HG03103 (cell line): ENCODE data around the gene CD40.
"Not testable (repeated sequence)": the region's sequence is repeated elsewhere in the genome, so short reads cannot be mapped to it uniquely, and the experiment has no call there.

Source experiments
- ATAC-seq: cut with Tn5 transposase; IDR thresholded peaks from one replicate; pipeline ENCODE4 v1.9.1; 2021; ENCODE audit warnings: low read depth; ENCODE audit not compliant: unreplicated experiment

CD40 gene

DNA sequence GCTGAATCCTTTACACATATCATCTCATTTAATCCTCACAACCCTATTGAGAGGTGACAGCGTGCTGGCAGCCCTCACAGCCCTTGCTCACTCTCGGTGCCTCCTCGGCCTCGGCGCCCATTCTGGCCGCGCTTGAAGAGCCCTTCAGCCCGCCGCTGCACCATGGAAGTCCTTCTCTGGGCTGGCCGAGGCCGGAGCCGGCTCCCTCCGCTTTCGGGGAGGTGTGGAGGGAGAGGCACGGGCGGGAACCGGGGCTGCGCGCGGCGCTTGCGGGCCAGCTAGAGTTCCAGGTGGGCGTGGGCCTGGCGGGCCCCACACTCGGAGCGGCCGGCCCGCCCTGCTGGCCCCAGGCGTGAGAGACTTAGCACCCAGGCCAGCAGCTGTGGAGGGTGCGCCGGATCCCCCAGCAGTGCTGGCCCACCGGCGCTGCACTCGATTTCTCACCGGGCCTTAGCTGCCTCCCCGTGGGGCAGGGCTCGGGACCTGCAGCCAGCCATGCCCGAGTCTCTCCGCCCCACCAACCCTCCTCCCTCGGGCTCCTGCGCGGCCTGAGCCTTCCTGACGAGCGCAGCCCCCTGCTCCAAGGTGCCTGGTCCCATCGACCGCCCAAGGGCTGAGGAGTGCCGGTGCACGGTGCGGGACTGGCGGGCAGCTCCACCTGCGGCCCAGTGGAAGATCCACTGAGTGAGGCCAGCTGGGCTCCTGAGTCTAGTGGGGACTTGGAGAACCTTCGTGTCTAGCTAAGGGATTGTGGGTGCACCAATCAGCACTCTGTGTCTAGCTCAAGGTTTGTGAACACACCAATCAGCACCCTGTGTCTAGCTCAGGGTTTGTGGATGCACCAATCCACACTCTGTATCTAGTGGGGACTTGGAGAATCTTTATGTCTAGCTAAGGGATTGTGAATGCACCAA is 26.2 kb upstream of the CD40 start:
- not testable (repeated sequence) for ATAC-seq

DNA sequence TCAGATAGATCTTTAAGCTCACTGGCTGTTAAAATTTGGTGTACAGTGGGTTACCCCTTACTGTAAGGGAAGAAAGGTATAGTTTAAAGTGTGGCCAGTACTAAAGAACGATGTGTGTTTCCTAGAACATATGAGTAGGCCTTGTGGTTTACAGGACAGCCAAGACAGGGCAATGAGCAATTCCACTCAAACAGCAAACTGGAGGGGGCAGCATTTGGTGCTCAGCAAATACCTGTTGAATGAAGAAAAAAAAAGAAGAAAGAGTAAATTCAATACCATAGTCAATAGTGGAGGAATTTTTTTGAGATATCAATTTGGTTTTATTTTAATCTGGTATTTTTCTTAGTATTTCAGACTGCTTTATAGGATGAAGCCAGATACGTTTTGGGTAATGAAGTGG is 24.6 kb upstream of the CD40 start:
- ATAC-seq, result no peak

DNA sequence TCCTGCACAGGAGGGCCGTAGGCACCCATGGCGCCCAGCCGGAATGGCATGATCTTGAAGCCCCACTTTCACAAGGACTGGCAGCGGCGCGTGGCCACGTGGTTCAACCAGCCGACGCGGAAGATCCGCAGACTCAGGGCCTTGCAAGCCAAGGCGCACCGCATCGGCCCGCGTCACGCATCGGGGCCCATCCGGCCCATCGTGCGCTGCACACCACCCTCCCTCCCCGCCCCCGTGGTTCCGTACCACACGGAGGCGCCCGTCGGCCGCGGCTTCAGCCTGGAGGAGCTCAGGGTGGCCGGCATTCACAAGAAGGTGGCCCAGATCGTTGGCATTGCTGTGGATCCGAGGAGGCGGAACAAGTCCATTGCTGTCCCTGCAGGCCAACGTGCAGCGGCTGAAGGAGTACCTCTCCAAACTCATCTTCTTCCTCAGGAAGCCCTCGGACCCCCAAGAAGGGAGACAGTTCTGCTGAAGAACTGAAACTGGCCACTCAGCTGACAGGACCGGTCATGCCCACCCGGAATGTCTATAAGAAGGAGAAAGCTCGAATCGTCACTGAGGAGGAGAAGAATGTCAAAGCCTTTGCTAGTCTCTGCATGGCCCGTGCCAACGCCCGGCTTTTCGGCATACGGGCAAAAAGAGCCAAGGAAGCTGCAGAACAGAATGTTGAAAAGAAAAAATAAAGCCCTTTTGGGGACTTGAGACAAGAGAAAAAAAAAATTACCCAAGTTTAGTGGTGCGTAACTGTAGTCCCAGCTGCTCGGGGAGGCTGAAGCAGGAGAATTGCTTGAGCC is 18.4 kb upstream of the CD40 start:
- ATAC-seq, result no peak

DNA sequence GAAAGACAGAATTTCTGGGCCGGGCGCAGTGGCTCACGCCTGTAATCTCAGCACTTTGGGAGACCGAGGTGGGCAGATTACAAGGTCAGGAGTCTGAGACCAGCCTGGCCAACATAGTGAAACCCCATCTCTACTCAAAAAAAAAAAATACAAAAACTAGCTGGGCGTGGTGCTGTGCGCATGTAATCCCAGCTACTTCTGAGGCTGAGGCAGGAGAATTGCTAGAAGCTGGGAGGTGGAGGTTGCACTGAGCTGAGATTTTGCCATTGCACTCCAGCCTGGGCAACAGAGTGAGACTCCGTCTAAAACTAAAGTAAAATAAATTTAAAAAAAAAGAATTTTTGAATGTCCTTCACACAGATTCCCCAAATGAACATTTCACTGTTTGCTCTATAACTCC is 17.7 kb upstream of the CD40 start:
- ATAC-seq, result not testable (repeated sequence)

DNA sequence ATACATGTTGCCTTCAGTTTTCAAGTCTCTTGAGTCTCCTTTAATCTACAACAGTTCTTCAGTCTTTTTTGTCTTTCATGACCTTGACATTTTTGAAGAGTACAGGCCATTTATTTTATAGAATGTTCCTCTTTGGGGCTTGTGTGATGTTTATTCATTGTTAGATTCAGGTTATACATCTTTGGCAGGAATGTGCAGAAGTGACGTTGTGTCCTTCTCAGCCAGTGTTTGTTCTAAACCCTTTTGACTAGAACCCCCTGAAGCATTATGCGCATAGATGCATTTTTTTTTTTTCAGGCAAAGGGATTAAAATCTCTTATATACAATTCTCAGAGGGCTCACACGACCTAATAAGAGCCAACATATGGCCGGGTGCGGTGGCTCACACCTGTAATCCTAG is 17.1 kb upstream of the CD40 start:
- ATAC-seq, result no peak

DNA sequence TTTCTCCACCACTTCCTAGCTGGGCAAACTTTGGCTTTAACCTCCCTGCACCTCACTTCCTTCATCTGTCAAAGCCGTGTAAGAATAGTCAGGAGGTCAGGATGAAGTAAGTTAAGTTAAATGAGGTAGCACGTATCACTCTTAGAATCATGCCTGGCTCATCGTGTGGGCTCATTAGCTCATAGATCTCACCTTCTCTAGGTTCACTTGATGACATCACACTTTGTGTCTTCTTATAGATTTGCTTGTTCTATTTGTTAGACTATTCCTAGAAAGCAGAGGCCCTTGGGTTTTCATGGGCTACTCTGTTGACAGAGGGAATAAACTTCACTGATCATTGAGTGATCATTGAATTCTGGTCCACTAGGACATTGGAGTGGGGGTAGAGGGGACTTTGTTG is 16.2 kb upstream of the CD40 start:
- no peak for ATAC-seq

DNA sequence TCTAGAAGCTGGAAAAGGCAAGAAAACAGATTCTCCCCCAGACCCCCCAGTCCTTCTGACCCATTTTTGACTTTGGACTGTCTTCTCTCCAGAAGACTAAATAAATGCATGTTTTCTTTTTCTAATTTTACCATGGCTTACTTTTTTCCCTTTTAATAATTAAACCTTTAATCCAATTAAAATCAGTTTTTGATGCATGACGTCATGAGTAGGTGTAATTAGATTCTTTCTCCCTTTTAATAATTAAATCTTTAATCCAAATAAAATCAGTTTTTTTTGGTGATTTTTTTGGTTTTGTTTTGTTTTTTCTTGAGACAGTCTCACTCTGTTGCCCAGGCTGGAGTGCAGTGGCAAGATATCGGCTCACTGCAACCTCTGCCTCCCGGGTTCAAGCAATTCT is 15.2 kb upstream of the CD40 start:
- no peak for ATAC-seq

DNA sequence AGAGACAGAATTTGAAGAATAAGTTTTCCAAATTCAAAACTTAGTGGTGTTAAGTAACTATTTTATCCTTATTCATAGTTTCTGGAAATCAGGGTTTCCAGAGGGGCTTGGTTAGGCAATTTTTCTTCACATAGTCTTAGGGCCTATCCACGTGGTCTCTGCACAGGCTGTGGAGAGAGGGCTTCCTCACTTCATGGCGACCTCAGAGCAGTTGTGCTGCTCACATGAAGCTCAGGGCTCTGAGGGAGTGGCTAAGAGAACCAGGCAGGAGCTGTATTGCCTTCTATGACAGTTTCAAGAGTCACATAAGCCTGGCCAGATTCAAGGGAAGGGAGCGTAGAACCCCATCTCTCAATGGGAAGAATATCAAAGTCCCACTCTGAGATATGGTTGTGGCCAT is 13.9 kb upstream of the CD40 start:
- no peak for ATAC-seq

DNA sequence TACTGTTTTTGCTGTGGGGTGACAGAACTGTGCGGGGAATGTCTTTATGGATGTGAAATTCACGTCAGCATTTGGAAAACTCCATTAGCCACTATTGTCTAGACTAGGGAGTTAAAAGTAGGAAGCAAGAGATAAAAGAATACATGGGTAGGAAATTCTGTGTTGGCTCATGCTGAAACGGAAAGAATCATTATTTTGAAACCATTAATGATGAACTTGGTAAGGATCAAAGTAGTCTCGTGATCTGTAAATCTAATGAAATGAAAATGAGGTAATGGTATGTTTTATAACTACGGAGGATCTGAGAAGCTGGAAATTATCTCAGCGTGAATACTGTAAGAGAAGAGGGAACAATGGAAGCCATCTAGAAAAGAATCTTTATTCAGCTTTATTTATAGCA is 11.1 kb upstream of the CD40 start:
- ATAC-seq, result no peak

DNA sequence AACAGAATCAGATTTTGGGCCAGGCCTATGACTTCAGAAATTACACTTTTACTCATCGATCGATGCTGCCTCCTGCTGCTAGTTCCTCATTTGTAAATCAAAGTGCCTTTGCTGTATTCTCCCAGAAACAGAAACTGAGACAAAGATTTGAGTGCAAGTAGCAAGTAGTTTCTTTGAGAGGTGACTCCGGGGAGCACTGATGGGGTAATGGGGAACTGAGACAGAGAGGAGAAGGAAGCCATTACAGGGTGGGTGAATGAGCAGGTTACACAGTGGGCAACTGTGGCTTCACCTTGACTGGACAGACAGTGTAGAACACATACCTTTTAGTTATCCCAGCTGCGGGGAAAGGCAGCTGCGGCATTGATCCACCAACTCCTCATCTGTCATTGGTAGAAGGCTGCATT is 9.7 kb upstream of the CD40 start:
- peak; percentile 78 for ATAC-seq

DNA sequence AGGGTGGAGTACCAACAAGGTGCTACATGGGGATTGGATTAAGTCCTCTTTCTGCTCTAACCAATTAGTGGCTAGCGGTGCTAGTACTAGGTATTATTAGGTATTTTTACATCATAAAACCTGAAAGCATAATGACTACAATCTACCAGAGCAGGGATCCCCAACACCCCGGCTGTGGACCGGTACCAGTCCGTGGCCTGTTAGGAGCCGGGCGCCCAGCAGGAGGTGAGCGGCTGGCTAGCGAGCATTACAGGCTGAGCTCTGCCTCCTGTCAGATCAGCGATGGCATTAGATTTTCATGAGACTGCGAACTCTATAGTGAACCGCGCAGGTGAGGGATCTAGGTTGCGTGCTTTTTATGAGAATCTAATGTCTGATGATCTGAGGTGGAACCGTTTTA is 9.1 kb upstream of the CD40 start:
- ATAC-seq, result no peak

DNA sequence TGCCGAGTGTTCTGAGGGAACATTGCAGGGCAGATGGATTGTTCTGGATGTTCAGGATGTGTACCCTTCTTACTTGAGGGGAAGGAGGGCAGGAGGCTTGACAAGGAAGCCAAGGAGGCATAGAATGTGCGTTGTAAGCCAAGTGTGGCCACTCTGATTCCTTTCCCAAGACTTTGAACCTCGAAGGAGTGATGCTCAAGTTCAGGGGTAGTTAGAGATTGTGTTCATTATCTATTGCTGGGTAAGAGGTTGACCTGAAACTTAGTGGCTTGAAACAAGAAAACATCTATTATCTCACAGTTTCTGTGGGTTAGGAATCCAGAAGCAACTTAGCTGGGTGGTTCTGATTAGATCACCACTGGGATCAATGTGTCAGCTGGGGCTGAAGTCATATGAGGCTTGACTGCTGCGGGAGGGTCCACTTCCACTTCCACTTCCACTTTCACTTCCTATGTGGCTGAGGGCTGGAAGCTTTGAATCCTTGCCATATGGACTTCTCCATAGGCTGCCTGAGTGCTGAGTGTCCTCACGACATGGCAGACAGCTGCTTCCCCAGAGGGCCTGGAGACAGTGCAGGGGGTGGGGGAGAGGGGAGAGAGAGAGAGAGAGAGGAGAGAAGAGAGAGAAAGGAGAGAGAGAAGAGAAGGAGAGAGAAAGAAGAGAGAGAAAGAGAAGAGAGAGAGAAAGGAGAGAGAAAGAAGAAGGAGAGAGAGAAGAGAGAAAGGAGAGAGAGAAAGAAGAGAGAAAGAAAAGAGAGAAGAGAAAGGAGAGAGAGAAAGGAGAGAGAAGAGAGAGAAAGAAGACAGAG is 6.9 kb upstream of the CD40 start:
- peak; percentile 48 for ATAC-seq

DNA sequence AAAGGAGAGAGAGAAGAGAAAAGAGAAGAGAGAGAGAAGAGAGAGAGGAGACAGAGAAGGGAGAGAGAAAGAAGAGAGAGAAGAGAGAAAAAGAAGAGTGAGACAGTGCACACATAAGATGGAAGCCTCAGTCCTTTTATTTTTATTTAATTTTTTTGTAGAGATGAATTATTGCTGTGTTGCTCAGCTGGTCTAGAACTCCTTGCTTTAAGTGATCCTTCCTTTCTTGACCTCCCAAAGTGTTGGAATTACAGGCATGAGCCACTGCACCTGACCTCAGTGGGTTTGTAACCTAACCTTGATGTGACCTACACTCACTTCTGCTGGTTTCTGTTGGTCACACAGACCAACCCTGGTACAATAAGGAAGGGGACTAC is 6.3 kb upstream of the CD40 start:
- no peak for ATAC-seq

DNA sequence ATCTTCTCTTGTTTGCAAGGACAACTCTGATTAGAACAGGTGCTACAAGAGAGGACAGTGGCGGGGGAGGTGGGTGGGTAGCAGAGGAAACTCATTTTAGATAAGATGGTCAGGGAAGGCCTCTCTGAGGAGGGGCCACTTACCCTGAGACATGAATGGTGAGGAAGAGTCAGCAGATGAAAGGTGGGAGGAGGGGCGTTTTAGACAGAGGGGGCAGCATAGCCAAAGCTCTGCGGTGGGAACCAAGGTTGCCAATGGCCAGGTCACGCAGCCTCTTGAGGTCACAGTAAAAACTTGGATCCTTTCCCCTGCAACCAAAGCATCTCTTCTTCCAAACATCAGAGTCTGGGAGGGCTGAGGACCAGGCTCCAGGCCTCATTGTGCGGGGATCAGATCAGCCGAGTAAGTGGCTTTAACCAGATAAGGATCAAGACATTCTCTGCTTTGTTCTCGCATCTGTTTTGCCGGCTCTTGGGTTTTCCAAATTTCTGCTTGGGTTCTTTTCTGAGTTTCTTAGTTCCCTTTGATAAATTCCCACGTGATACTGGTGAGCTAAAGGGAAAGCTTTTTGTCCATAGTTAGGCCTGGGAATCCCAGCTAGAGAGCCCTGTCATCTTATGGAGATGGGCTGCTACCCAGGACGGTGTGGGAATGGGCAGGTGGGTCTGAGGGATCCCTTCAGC is 5.5 kb upstream of the CD40 start:
- ATAC-seq, result no peak

DNA sequence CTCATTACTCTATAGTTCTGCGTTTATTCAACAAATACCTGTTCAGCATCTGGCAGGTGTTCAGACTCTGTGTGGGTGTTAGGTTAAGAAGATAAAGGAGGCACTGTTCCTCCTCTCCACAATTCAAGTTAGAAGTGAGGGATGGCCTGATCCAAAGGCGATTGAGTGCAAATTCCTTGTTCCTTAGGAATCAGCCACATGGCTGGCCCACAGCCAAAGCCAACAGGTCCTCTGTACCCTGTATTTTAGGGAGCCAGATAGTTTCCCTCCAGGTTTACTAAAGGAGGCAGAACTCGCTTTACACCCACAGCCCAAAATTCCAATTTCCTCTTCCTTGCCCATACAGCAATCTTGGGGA is 5.0 kb upstream of the CD40 start:
- ATAC-seq, result no peak

DNA sequence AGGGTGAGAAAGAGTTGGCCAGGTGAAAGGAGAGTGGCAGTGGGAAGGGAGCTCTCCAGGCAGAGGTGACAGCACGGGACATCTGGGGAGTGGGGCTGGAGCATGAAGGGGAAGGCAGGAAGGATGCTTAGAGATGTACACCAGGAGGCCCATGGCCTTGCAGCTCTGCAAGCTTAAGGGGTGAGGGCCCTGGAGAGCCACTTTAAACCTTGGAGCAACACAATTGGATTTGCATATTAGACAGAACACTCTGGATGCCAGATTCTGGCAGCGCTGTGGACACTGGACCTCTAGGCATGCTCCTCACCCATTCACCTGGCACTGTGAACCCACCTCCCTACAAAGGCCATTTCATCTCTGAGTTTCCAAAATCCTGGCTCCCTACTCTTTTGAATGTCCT is 3.7 kb upstream of the CD40 start:
- ATAC-seq, result no peak

DNA sequence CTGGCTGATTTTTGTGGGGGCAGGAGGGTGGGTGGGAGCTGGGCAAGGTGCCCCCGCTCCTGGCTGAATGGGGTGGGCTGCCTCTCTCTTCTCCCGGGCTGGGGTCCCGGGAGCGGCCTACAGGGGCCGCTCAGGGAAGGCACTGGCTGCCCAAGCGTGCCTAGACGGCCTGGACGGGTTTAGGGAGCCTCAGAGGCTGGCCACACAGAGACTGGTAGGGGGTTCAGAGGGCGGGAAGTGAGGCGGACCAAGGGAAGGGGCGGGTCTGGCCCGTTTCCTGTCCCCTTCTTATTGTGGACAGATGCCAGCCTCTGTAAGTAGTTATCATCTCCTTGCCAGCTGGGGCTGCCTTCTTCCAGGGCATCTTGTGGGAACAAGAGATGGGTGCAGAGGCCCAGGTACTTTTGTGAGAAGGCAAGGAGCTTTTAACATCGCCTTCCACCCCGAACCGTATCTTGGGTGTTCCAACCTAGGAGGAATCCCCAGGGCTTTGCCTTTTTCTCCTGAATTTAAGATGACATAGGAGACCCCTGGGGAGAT is 437 bp downstream of the CD40 start:
- no peak for ATAC-seq

DNA sequence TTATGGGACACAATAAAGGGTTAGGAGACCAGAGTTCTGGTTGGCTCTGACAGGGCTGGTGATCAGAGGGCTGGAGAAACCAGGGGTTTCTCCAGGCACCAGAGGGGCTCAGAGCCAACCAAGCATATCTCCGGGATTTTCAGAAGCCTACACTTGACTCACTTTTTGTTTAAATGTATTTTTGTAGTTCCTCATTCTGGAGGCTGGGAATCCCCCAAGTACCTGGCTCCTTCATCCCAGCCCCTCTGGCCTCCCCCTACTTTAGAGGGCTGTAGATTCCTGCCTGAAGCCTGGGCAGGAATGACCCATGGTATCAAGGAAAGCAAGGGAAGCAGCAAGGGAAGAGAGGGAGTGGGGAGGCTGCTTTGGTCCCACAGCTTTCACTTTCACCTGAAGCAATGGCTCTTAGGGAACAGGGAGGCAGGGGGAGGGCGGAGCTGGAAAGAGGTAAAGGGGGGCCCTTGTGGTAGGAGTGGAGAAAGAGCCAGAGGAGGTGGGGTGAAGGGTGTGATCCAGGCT is 973 bp downstream of the CD40 start:
- ATAC-seq, result no peak

DNA sequence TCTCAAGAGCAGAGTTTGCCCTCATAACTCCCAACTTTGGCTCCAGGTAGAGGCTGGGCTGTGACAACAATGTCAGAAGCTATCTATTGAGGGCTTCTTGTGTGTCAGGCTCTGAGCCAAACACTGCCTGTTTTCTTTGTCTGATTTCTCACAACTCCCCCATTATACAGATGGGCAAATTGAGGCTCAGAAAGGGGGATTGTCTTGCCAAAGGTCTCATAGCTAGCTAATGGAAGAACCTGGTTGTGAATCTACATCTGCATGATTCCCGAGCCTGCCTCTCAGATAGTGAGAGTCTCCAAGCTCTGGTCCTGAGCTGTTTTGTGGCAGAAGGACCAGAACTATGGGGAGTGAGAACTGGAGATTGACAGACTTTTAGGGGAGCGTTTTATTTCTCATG is 1.4 kb downstream of the CD40 start:
- ATAC-seq, result no peak

DNA sequence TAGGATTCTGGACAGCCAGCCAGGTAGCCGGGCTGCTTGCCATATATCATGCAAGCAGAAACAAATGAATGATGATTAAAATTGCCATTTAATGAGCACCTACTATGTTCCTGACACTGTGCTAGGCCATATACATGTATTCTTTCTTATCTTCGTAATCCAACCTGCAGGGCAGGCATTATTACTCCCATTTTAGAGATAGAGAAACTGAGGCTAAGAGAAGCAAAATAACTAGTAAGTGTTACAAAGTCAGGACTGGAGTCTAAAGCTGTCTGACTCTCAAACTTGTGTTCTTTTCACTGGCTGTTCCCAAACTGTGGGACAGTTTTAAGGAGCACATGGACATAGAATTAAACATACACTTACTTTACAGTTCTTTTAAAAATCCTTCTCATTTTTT is 2.0 kb downstream of the CD40 start:
- no peak for ATAC-seq
